Upper lobe of left lung (tissue), 6 donors: ENCODE measurements around the gene CNTFR. TPM values are rescaled to one million over a fixed set of nuclear protein-coding genes. Genes with fewer than 3 reads are reported as not detected.

Experiments used
- ATAC-seq, 2 donors: fragments of 200-7000 bp; cut with Tn5 transposase; one replicate each; pipeline ENCODE4 v1.9.1; 2022; ENCODE audit warnings: mild to moderate bottlenecking in 2 of 2, moderate library complexity in 2 of 2; ENCODE audit not compliant: low FRiP score in 2 of 2
- DNase-seq, 2 donors: peaks; one replicate each; pipeline ENCODE4 v3.0.0-alpha.2; 2019 to 2020
- H3K27ac ChIP-seq, 4 donors: fragments of 200-600 bp; sonication (generic); one replicate each; pipeline ENCODE4 v1.5.1; 2016 to 2019
- H3K27me3 ChIP-seq, 4 donors: fragments of 200-600 bp; sonication (generic); one replicate each; pipeline ENCODE4 v1.5.1; 2017 to 2019
- H3K36me3 ChIP-seq, 4 donors: fragments of 200-600 bp; sonication (generic); one replicate each; pipeline ENCODE4 v1.5.1; 2016 to 2019
- H3K4me1 ChIP-seq, 4 donors: fragments of 200-600 bp; sonication (generic); one replicate each; pipeline ENCODE4 v1.5.1; 2018 to 2019
- H3K4me3 ChIP-seq, 4 donors: fragments of 200-600 bp; sonication (generic); one replicate each; pipeline ENCODE4 v1.5.1; 2017 to 2019; ENCODE audit warnings: mild to moderate bottlenecking in 2 of 4, moderate library complexity in 1 of 4
- H3K9me3 ChIP-seq, 4 donors: fragments of 200-600 bp; sonication (generic); one replicate each; pipeline ENCODE4 v1.5.1; 2018 to 2019
- EP300 ChIP-seq, 4 donors: sonication (generic); formaldehyde crosslinking; IDR thresholded peaks; one replicate each; pipeline ENCODE4 v1.5.1; 2017; ENCODE audit warnings: antibody characterized with exemption in 4 of 4, control low read depth in 2 of 4
- POLR2A ChIP-seq, 4 donors: fragments of 450-650 bp; IDR thresholded peaks; one replicate each; pipeline ENCODE4 v1.5.1; 2016 to 2017; ENCODE audit warnings: antibody characterized with exemption in 4 of 4, mild to moderate bottlenecking in 2 of 4
- POLR2AphosphoS5 ChIP-seq, 2 donors: sonication (generic); formaldehyde crosslinking; IDR thresholded peaks; one replicate each; pipeline ENCODE4 v1.5.1; 2017; ENCODE audit warnings: antibody characterized with exemption in 2 of 2
- WGBS, 2 donors: methylation state at CpG; one replicate each; pipeline ENCODE4 v1.1.5; 2017 to 2018; 5-methylcytosine and 5-hydroxymethylcytosine counted together
- total RNA-seq, 6 donors: library from RNA; depleted of rRNA in 4 of 6; stranded (reverse); fragments of >200 nt in 4 of 6; gene quantifications; one replicate each; pipeline versions ENCODE4 v1.1.0 to v1.2.1, GENCODE V29; 2016 to 2021
- TF ChIP-seq, protein P1 (sequence below), 6 experiments: fragments of 450-650 bp in 4 of 6; fragments of 200-600 bp in 2 of 6; sonication (generic) in 2 of 6; IDR thresholded peaks; one replicate each; pipeline ENCODE4 v1.5.1; 2016 to 2019; ENCODE audit warnings: antibody characterized with exemption in 6 of 6
- donor health status: DM: no; HTN: no; CAD: no; lungs with moderate emphysema.
- donor health status: DM: no; HTN: yes; CAD: no; lungs with severe emphysema.

CNTFR gene
- total RNA-seq, 6 donors from 2014 or later: 0.30 to 3.3 (median 0.69) TPM; not detected in 1

DNA sequence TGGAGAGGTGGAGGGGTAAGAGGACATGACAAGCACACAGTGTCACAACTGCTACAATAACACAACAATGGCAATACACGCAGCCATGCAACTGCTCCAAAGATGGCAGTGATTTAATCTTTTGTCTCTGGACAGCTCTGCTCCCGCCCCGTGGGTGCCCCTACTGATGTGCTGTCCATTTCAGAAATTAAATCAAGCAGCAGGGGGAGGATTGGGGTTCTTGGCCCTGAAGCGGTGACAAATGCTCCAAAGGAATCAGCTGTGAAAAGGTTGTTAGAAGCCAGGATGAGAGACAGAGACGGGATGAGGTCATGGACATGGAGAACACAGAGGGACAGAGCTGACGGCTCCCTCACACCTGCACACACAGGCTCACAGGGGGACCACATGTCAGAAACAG, 22.6 kb downstream of the CNTFR start:
- TF ChIP-seq POLR2AphosphoS5 (IDR thresholded peaks at IDR 0.05) (no peak), POLR2A (IDR thresholded peaks at IDR 0.05) (no peak), EP300 (IDR thresholded peaks at IDR 0.05) (no peak)
- TF ChIP-seq, protein P1, sequence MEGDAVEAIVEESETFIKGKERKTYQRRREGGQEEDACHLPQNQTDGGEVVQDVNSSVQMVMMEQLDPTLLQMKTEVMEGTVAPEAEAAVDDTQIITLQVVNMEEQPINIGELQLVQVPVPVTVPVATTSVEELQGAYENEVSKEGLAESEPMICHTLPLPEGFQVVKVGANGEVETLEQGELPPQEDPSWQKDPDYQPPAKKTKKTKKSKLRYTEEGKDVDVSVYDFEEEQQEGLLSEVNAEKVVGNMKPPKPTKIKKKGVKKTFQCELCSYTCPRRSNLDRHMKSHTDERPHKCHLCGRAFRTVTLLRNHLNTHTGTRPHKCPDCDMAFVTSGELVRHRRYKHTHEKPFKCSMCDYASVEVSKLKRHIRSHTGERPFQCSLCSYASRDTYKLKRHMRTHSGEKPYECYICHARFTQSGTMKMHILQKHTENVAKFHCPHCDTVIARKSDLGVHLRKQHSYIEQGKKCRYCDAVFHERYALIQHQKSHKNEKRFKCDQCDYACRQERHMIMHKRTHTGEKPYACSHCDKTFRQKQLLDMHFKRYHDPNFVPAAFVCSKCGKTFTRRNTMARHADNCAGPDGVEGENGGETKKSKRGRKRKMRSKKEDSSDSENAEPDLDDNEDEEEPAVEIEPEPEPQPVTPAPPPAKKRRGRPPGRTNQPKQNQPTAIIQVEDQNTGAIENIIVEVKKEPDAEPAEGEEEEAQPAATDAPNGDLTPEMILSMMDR (IDR thresholded peaks at IDR 0.05): no peak
- Histone ChIP-seq H3K27ac (no peak overlapping the region), H3K36me3 (no peaks in the 10 kb centered on the region), H3K4me1 (no peaks in the 10 kb centered on the region), H3K4me3 (no peak overlapping the region), H3K9me3 (peaks cover 0 to 4% (median under 1%) of the 10 kb centered on the region in 4 donors), H3K27me3 (no peaks in the 10 kb centered on the region)
- ATAC-seq: no peak
- WGBS, 2 donors: 77 to 83% methylated on average over 6 of the region's 6 CpGs
- DNase-seq: no peak

DNA sequence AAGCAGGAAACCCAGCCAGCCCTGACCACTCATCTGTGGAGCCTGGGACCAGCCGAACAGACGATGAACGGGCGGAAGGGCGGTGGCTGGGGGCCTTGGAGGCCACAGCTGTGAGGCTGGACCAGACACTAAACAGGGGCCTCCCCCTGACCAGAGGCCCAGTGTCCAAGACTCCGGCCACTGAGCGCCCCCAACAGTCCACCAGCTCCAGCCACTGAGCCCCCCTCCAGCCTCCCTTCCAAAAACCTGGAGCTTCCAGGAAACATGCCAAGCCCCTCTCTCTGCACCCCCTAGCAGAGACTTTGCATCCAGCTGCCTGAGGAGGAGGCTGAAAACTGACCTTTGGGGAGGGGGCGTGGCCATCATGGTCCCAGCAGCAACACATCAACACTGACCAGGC, 23.2 kb downstream of the CNTFR start:
- H3K9me3 ChIP-seq: peaks cover 0 to 7% (median 2%) of the 10 kb centered on the region in 4 donors
- WGBS, 2 donors: 68 to 73% methylated on average over 5 to 7 of the region's 8 CpGs
- no peak for ATAC-seq
- no peaks in the 10 kb centered on the region for H3K4me1 ChIP-seq
- no peak for DNase-seq
- no peak for TF ChIP-seq EP300 (IDR thresholded peaks at IDR 0.05)
- no peak overlapping the region for H3K4me3 ChIP-seq
- no peaks in the 10 kb centered on the region for H3K27me3 ChIP-seq
- H3K27ac ChIP-seq: no peak overlapping the region
- H3K36me3 ChIP-seq: no peaks in the 10 kb centered on the region

DNA sequence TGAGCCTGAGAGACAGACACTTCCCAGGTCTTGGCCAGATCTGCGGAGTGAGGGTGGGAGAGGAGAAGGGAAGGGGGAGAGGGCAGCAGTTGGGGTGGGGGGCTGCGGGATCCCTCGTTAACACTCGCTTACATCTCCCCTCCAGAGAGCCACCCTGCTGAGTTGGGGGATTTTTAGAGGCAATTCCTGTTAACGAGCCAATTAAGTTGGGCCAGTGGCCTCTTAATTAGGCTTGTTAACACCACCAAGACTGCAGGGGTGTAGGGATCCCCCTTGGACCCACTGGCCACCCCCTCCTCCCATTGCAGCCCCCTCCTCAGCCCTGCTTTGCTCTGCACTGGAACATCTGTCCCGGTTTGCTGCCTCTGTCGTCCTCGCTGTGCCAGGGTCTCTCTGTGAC, 23.7 kb downstream of the CNTFR start:
- ATAC-seq: no peak
- Histone ChIP-seq H3K4me3 (no peak overlapping the region), H3K27me3 (no peaks in the 10 kb centered on the region), H3K4me1 (peaks cover 0 to 3% (median 0%) of the 10 kb centered on the region in 4 donors), H3K27ac (no peak overlapping the region), H3K9me3 (peaks cover 0 to 7% (median 2%) of the 10 kb centered on the region in 4 donors), H3K36me3 (no peaks in the 10 kb centered on the region)
- WGBS, 2 donors: 56 to 59% methylated on average over 8 of the region's 8 CpGs
- TF ChIP-seq EP300 (IDR thresholded peaks at IDR 0.05): no peak
- no peak for TF ChIP-seq POLR2A (IDR thresholded peaks at IDR 0.05)
- no peak for TF ChIP-seq POLR2AphosphoS5 (IDR thresholded peaks at IDR 0.05)
- TF ChIP-seq, protein P1 (IDR thresholded peaks at IDR 0.05): no peak
- no peak for DNase-seq

DNA sequence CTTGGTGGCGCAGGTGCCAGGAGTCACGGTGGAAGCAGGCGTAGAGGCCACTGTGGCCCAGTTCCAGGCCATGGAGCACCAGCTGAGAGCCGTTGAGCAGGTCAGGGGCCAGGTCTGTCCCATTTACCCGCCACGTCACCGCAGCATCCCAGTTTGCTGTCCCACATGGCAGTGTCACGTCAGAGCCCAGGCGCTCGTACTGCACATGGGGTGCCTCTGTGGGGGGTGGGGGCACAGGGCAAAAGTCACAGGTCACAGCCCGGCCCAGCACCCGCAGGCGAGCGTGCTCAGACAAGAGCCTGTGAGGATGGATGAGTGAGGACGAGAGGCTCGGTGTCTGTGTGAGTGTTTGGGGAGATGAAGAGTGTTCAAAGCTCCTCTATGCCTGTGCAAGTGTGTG, 24.9 kb downstream of the CNTFR start:
- Histone ChIP-seq H3K4me3 (no peak overlapping the region), H3K27ac (no peak overlapping the region), H3K9me3 (peaks cover 0 to 7% (median 2%) of the 10 kb centered on the region in 4 donors), H3K27me3 (peaks cover 0 to under 1% (median 0%) of the 10 kb centered on the region in 4 donors), H3K36me3 (no peaks in the 10 kb centered on the region), H3K4me1 (peaks cover 5 to 14% (median 10%) of the 10 kb centered on the region in 4 donors)
- ATAC-seq: no peak
- no peak for TF ChIP-seq POLR2A (IDR thresholded peaks at IDR 0.05)
- no peak for TF ChIP-seq EP300 (IDR thresholded peaks at IDR 0.05)
- WGBS, 2 donors: 88 to 89% methylated on average over 10 to 16 of the region's 16 CpGs
- DNase-seq: peak in 1 of 2 donors; percentile 71

DNA sequence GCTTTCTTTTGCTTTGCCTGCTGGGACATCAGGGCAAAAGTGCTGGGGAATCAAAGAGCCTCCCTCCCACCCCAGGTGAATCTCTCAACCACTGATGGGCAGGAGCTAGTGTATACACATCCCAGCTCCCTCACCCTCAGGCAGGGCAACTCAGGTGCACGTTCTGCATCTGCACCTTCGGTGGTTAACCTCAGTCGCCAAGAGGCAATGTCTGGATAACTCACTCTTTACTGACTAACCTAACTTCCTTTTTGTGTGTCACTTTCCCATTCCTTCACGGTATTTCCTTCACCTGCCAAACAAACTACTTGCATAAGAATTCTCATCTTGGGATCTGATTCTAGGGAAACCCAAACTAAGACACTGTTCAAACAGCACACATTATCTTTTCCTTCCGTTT, 26.3 kb downstream of the CNTFR start:
- no peak for TF ChIP-seq POLR2A (IDR thresholded peaks at IDR 0.05)
- H3K4me1 ChIP-seq: peaks cover 9 to 16% (median 15%) of the 10 kb centered on the region in 4 donors
- H3K4me3 ChIP-seq: no peak overlapping the region
- WGBS, 2 donors: 64 to 70% methylated on average over 5 of the region's 5 CpGs
- ATAC-seq: no peak
- H3K27ac ChIP-seq: no peak overlapping the region
- DNase-seq: no peak
- peaks cover 0 to 2% (median 0%) of the 10 kb centered on the region in 4 donors for H3K27me3 ChIP-seq
- peaks cover 0 to 7% (median 2%) of the 10 kb centered on the region in 4 donors for H3K9me3 ChIP-seq
- no peaks in the 10 kb centered on the region for H3K36me3 ChIP-seq

DNA sequence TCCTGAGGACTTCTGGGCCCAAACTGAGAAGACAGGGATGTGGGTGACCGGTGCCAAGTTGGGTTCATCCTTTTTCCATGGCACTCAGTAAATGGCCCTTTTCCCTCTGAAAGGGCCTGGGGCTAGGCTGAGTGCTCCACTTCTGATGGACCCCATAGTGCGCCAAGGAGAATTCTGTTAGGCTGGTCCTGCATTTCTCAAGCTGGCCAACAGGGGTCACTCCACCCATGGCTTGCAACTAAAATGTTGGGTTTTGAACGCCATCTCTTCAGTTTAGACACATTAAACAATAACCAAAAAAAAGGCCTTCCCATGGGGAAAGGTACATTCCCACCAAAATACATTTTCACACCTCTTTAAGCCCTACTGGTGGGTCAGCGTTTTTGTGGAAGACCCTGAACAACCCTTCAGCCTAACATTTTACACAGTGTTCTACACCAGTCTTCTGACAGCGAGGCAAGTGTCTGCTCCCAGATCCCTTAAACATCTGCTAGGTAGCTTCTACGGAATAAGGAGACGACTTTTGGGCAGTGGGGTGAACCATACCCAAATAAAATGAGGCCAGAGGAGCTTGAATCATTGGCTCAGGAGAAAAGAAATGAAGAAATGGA, 27.3 kb downstream of the CNTFR start:
- ATAC-seq (no peak), DNase-seq (no peak)
- Histone ChIP-seq H3K4me1 (peaks cover 9 to 16% (median 15%) of the 10 kb centered on the region in 4 donors), H3K4me3 (no peak overlapping the region), H3K27ac (no peak overlapping the region), H3K36me3 (no peaks in the 10 kb centered on the region), H3K9me3 (peaks cover 0 to 7% (median 2%) of the 10 kb centered on the region in 4 donors), H3K27me3 (peaks cover 0 to 2% (median 0%) of the 10 kb centered on the region in 4 donors)
- TF ChIP-seq, protein P1 (IDR thresholded peaks at IDR 0.05): peak in 2 of 6 experiments; percentile 28 to 31
- TF ChIP-seq POLR2A (IDR thresholded peaks at IDR 0.05): no peak
- WGBS, 2 donors: 80 to 86% methylated on average over 7 of the region's 7 CpGs
